Activated CD8-positive, alpha-beta memory T cell treated with anti-CD3 and anti-CD28 coated beads, Interleukin-2, amount 10 ng/mL, durations not matched to agents 7 days and 5 days (primary cell): ENCODE data around the gene ACAP2. TPM values are rescaled to one million over a fixed set of nuclear protein-coding genes. Genes with fewer than 3 reads are reported as not detected.

Experiments
- ATAC-seq: fragments of 150-1000 bp; cut with Tn5 transposase; one replicate; pipeline ENCODE4 v1.10.0; 2021; ENCODE audit warnings: moderate library complexity
- CTCF ChIA-PET: fragments of 350-600 bp; sonication (Branson Sonifier 250); formaldehyde crosslinking; loops from one replicate; lab custom pipeline; 2021; ENCODE audit warnings: antibody characterized with exemption; lab: Charles Lee
- DNase-seq: peaks from one replicate; pipeline ENCODE4 v3.0.0-alpha.2; 2020
- H3K27ac Mint-ChIP-seq: one replicate; pipeline ENCODE4 v1.8.0; 2021; ENCODE audit warnings: mild to moderate bottlenecking, mixed read lengths
- H3K27me3 Mint-ChIP-seq: one replicate; pipeline ENCODE4 v1.8.0; 2021; ENCODE audit warnings: mixed read lengths
- H3K36me3 Mint-ChIP-seq: one replicate; pipeline ENCODE4 v1.8.0; 2021; ENCODE audit warnings: mild to moderate bottlenecking, mixed read lengths
- H3K4me1 Mint-ChIP-seq: one replicate; pipeline ENCODE4 v1.8.0; 2021; ENCODE audit warnings: mixed read lengths
- H3K4me3 Mint-ChIP-seq: one replicate; pipeline ENCODE4 v1.8.0; 2021; ENCODE audit warnings: mild to moderate bottlenecking, moderate library complexity, mixed read lengths
- H3K9me3 Mint-ChIP-seq: one replicate; pipeline ENCODE4 v1.8.0; 2022; ENCODE audit warnings: low read depth, mixed read lengths
- total RNA-seq, 2 experiments: library from RNA; stranded (reverse); gene quantifications; one replicate each; pipeline ENCODE4 v1.2.3, GENCODE V29; 2021

Gene ACAP2
- total RNA-seq, 2 experiments from 2014 or later = 58.4 to 74.4 TPM

GRCh38 chr3:195248281-195248680, 194.5 kb downstream of the ACAP2 start:
- CTCF ChIA-PET = interaction anchor here (0.9 kb wide), 1 partner anchor 13 kb away, joined by 3 read pairs; no protein-coding TSS in a partner anchor
- Mint-ChIP-seq H3K9me3 (no peaks in the 10 kb centered on the region), H3K27ac (no peak overlapping the region), H3K27me3 (no peaks in the 10 kb centered on the region), H3K4me1 (peaks cover 16% of the 10 kb centered on the region), H3K36me3 (no peaks in the 10 kb centered on the region), H3K4me3 (no peak overlapping the region)
- ATAC-seq (no peak), DNase-seq (peak; percentile 22)

- DNase-seq = peak; percentile 37
- H3K36me3 Mint-ChIP-seq = no peaks in the 10 kb centered on the region
- ATAC-seq = no peak
- CTCF ChIA-PET = interaction anchor here (0.9 kb wide), 1 partner anchor 13 kb away, joined by 3 read pairs; no protein-coding TSS in a partner anchor
- H3K27me3 Mint-ChIP-seq = no peaks in the 10 kb centered on the region
- no peaks in the 10 kb centered on the region for H3K9me3 Mint-ChIP-seq
- peaks cover 16% of the 10 kb centered on the region for H3K4me1 Mint-ChIP-seq
- no peak overlapping the region for H3K4me3 Mint-ChIP-seq
- H3K27ac Mint-ChIP-seq = no peak overlapping the region
Observed at GRCh38 chr3:195247863-195248189, 195.0 kb downstream of the ACAP2 start.

GRCh38 chr3:195247086-195247862, 195.5 kb downstream of the ACAP2 start:
- Mint-ChIP-seq H3K27me3 (no peaks in the 10 kb centered on the region), H3K4me1 (peaks cover 16% of the 10 kb centered on the region), H3K4me3 (no peak overlapping the region), H3K9me3 (no peaks in the 10 kb centered on the region), H3K27ac (no peak overlapping the region), H3K36me3 (no peaks in the 10 kb centered on the region)
- DNase-seq (peak; percentile 33), ATAC-seq (no peak)
- CTCF ChIA-PET = interaction anchor here (0.9 kb wide), 1 partner anchor 14 kb away, joined by 3 read pairs; no protein-coding TSS in a partner anchor

- Mint-ChIP-seq H3K36me3 (no peaks in the 10 kb centered on the region), H3K4me3 (no peak overlapping the region), H3K9me3 (no peaks in the 10 kb centered on the region), H3K27me3 (no peaks in the 10 kb centered on the region), H3K27ac (no peak overlapping the region), H3K4me1 (peaks cover 12% of the 10 kb centered on the region)
- CTCF ChIA-PET = no interaction called here
- DNase-seq (peak; percentile 26), ATAC-seq (no peak)
Observed at GRCh38 chr3:195246581-195246995, 196.2 kb downstream of the ACAP2 start.

GRCh38 chr3:195245531-195245951, 197.3 kb downstream of the ACAP2 start:
- Mint-ChIP-seq H3K36me3 (no peaks in the 10 kb centered on the region), H3K9me3 (no peaks in the 10 kb centered on the region), H3K4me3 (no peak overlapping the region), H3K4me1 (peaks cover 9% of the 10 kb centered on the region), H3K27me3 (no peaks in the 10 kb centered on the region), H3K27ac (no peak overlapping the region)
- no peak for ATAC-seq
- DNase-seq = peak; percentile 37
- CTCF ChIA-PET = no interaction called here

- Mint-ChIP-seq H3K4me1 (peaks cover 14% of the 10 kb centered on the region), H3K27ac (no peak overlapping the region), H3K36me3 (peaks cover 11% of the 10 kb centered on the region), H3K9me3 (no peaks in the 10 kb centered on the region), H3K4me3 (no peak overlapping the region), H3K27me3 (no peaks in the 10 kb centered on the region)
- DNase-seq = peak; percentile 38
- CTCF ChIA-PET = interaction anchor here (1.1 kb wide), 1 partner anchor 19 kb away, joined by 3 read pairs; no protein-coding TSS in a partner anchor
- ATAC-seq = no peak
Observed at GRCh38 chr3:195241592-195242355, 201.0 kb downstream of the ACAP2 start.

- ATAC-seq (no peak), DNase-seq (peak; percentile 28)
- Mint-ChIP-seq H3K9me3 (no peaks in the 10 kb centered on the region), H3K36me3 (peaks cover 12% of the 10 kb centered on the region), H3K4me3 (no peak overlapping the region), H3K27me3 (no peaks in the 10 kb centered on the region), H3K27ac (no peak overlapping the region), H3K4me1 (peaks cover 14% of the 10 kb centered on the region)
- CTCF ChIA-PET = interaction anchor here (1.1 kb wide), 1 partner anchor 20 kb away, joined by 3 read pairs; no protein-coding TSS in a partner anchor
Observed at GRCh38 chr3:195240939-195241338, 201.9 kb downstream of the ACAP2 start.

GRCh38 chr3:195240171-195240701, 202.6 kb downstream of the ACAP2 start:
- CTCF ChIA-PET = interaction anchor here (1.1 kb wide), 1 partner anchor 10 kb away, joined by 3 read pairs; no protein-coding TSS in a partner anchor
- Mint-ChIP-seq H3K4me3 (no peak overlapping the region), H3K4me1 (peaks cover 14% of the 10 kb centered on the region)

GRCh38 chr3:195239121-195239520, 203.7 kb downstream of the ACAP2 start:
- Mint-ChIP-seq H3K4me1 (peaks cover 14% of the 10 kb centered on the region), H3K27ac (no peak overlapping the region), H3K27me3 (no peaks in the 10 kb centered on the region), H3K4me3 (no peak overlapping the region), H3K9me3 (no peaks in the 10 kb centered on the region), H3K36me3 (peaks cover 16% of the 10 kb centered on the region)
- CTCF ChIA-PET = interaction anchor here (1.0 kb wide), 1 partner anchor 18 kb away, joined by 3 read pairs; no protein-coding TSS in a partner anchor
- ATAC-seq = no peak
- peak; percentile 8 for DNase-seq

More at GRCh38 chr3:195240171-195240701, 202.6 kb downstream of the ACAP2 start:
- no peak overlapping the region for H3K27ac Mint-ChIP-seq
- DNase-seq = peak; percentile 25
- H3K9me3 Mint-ChIP-seq = no peaks in the 10 kb centered on the region
- no peak for ATAC-seq
- H3K36me3 Mint-ChIP-seq = peaks cover 12% of the 10 kb centered on the region
- no peaks in the 10 kb centered on the region for H3K27me3 Mint-ChIP-seq

GRCh38 chr3:195238586-195239118, 204.2 kb downstream of the ACAP2 start:
- no peak for ATAC-seq
- no peak overlapping the region for H3K27ac Mint-ChIP-seq

GRCh38 chr3:195238081-195238571, 204.7 kb downstream of the ACAP2 start:
- no peak overlapping the region for H3K27ac Mint-ChIP-seq
- H3K4me1 Mint-ChIP-seq = peaks cover 9% of the 10 kb centered on the region
- H3K4me3 Mint-ChIP-seq = no peak overlapping the region
- CTCF ChIA-PET = no interaction called here
- ATAC-seq = no peak
- H3K36me3 Mint-ChIP-seq = peaks cover 16% of the 10 kb centered on the region
- no peaks in the 10 kb centered on the region for H3K27me3 Mint-ChIP-seq
- H3K9me3 Mint-ChIP-seq = no peaks in the 10 kb centered on the region
- DNase-seq = no peak

More at GRCh38 chr3:195238586-195239118, 204.2 kb downstream of the ACAP2 start:
- no peaks in the 10 kb centered on the region for H3K9me3 Mint-ChIP-seq
- no peaks in the 10 kb centered on the region for H3K27me3 Mint-ChIP-seq
- H3K36me3 Mint-ChIP-seq = peaks cover 16% of the 10 kb centered on the region
- CTCF ChIA-PET = no interaction called here
- peak; percentile 39 for DNase-seq
- peaks cover 12% of the 10 kb centered on the region for H3K4me1 Mint-ChIP-seq
- H3K4me3 Mint-ChIP-seq = no peak overlapping the region

- peaks cover 9% of the 10 kb centered on the region for H3K4me1 Mint-ChIP-seq
- CTCF ChIA-PET = no interaction called here
- ATAC-seq = no peak
- peaks cover 16% of the 10 kb centered on the region for H3K36me3 Mint-ChIP-seq
- no peaks in the 10 kb centered on the region for H3K9me3 Mint-ChIP-seq
- no peak overlapping the region for H3K4me3 Mint-ChIP-seq
- H3K27me3 Mint-ChIP-seq = peaks cover 5% of the 10 kb centered on the region
- DNase-seq = peak; percentile 33
- no peak overlapping the region for H3K27ac Mint-ChIP-seq
Observed at GRCh38 chr3:195236801-195237570, 205.8 kb downstream of the ACAP2 start.
